Panc1 (cell line): ENCODE results near the gene CMIP. TPM values are rescaled to one million over a fixed set of nuclear protein-coding genes. Genes with fewer than 3 reads are reported as not detected.

Source experiments
- ATAC-seq: fragments of 200-7000 bp; cut with Tn5 transposase; 2 replicates; pipeline ENCODE4 v1.9.1; 2020; ENCODE audit warnings: mild to moderate bottlenecking, moderate library complexity
- BruUV-seq: library from RNA; stranded (reverse); fragments of 400-500 nt; replicated peaks from 2 replicates; lab custom pipeline; 2021; lab: Mats Ljungman, UMichigan
- CTCF ChIA-PET: fragments of 300-600 bp; sonication (Branson Sonifier 250); formaldehyde crosslinking; loops from one replicate; lab custom pipeline; 2022; ENCODE audit warnings: antibody characterized with exemption; lab: Charles Lee
- POLR2A ChIA-PET: fragments of 300-600 bp; sonication (Branson Sonifier 250); formaldehyde crosslinking; loops from one replicate; lab custom pipeline; 2022; ENCODE audit warnings: antibody characterized with exemption; lab: Charles Lee
- DNase-seq: peaks from one replicate; pipeline ENCODE4 v3.0.0-alpha.2; 2010; ENCODE audit warnings: low read depth, low spot score
- H3K27ac ChIP-seq: 2 replicates; pipeline ENCODE4 v1.5.1; 2011; ENCODE audit warnings: mild to moderate bottlenecking, low read length, inconsistent platforms
- H3K27me3 ChIP-seq: fragments of 200-500 bp; sonication (Bioruptor generic); 2 replicates; pipeline ENCODE4 v1.6.0; 2014; ENCODE audit warnings: low read length, inconsistent platforms; ENCODE audit not compliant: control insufficient read depth, insufficient read depth
- H3K36me3 ChIP-seq: fragments of 200-500 bp; sonication (Bioruptor generic); 2 replicates; pipeline ENCODE4 v1.5.1; 2014; ENCODE audit warnings: inconsistent platforms, mild to moderate bottlenecking, low read length, moderate library complexity; ENCODE audit not compliant: control insufficient read depth, insufficient read depth
- H3K4me1 ChIP-seq: 2 replicates; pipeline ENCODE4 v1.5.1; 2011; ENCODE audit warnings: inconsistent platforms, mild to moderate bottlenecking, low read length, moderate library complexity; ENCODE audit not compliant: control insufficient read depth, insufficient read depth
- H3K4me3 ChIP-seq, 2 experiments: 2 replicates each; pipeline ENCODE4 v1.5.1; 2011 to 2012; ENCODE audit warnings: low read depth in 2 of 2, low read length in 2 of 2, mild to moderate bottlenecking in 2 of 2, inconsistent platforms in 1 of 2, moderate library complexity in 1 of 2
- H3K9me3 ChIP-seq: fragments of 200-500 bp; sonication (Bioruptor generic); 2 replicates; pipeline ENCODE4 v1.5.1; 2014; ENCODE audit warnings: low read depth, mild to moderate bottlenecking, inconsistent platforms, low read length, moderate library complexity; ENCODE audit not compliant: control insufficient read depth, insufficient read depth
- CTCF ChIP-seq: fragments of 450-650 bp; IDR thresholded peaks from 2 replicates; pipeline ENCODE4 v1.5.1; 2017; ENCODE audit warnings: mild to moderate bottlenecking
- POLR2AphosphoS5 ChIP-seq: IDR thresholded peaks from 2 replicates; pipeline ENCODE4 v1.6.1; 2012; ENCODE audit warnings: mild to moderate bottlenecking, low read depth, low read length, moderate library complexity
- REST ChIP-seq, 2 experiments: IDR thresholded peaks; 2 replicates each; pipeline ENCODE4 v1.6.1; 2011 to 2012; ENCODE audit warnings: low read depth in 2 of 2, control low read depth in 1 of 2, low read length in 1 of 2, mild to moderate bottlenecking in 1 of 2, moderate library complexity in 1 of 2; ENCODE audit not compliant: insufficient read depth in 1 of 2
- SIN3A ChIP-seq: IDR thresholded peaks from 2 replicates; pipeline ENCODE4 v1.6.1; 2012; ENCODE audit warnings: low read depth, mild to moderate bottlenecking, low read length, moderate library complexity, borderline replicate concordance; ENCODE audit not compliant: insufficient read depth
- TCF7L2 ChIP-seq: IDR thresholded peaks from 2 replicates; pipeline ENCODE4 v1.6.1; 2011; ENCODE audit warnings: mild to moderate bottlenecking, low read depth, low read length, inconsistent platforms
- in situ Hi-C: cut with HindIII; loops from 2 replicates; pipeline ENCODE4 v1.10.0; 2016; ENCODE audit warnings: low sequenced_read_pairs, low pct_unique_long_range_greater_than_20kb
- intact Hi-C: fragments of 100-400 bp; cut with micrococcal nuclease; formaldehyde crosslinking; loops from one replicate; pipeline ENCODE4 v1.10.0; 2022; ENCODE audit not compliant: unreplicated experiment
- total RNA-seq: library from RNA; stranded (reverse); gene quantifications from one replicate; pipeline ENCODE4 v1.2.1, GENCODE V29; 2021; ENCODE audit not compliant: unreplicated experiment

CMIP gene
- total RNA-seq, 1 experiment from 2014 or later, result 49.7 TPM

- BruUV-seq, result no TSS peak
- H3K4me3 ChIP-seq, result no peak overlapping the region
- H3K27me3 ChIP-seq, result no peaks in the 10 kb centered on the region
- TF ChIP-seq CTCF (no peak), REST (IDR thresholded peaks at IDR 0.05; ENCODE audit: insufficient read depth in 1 of 2, low read depth in 2 of 2, low read length in 1 of 2) (no peak), SIN3A (no peak), POLR2AphosphoS5 (no peak), TCF7L2 (no peak)
- H3K36me3 ChIP-seq, result no peaks in the 10 kb centered on the region
- intact Hi-C loops, result no loop called here
- no peak overlapping the region for H3K27ac ChIP-seq
- CTCF ChIA-PET, result no interaction called here
- in situ Hi-C loops, result no loop called here
- POLR2A ChIA-PET, result no interaction called here
- no peaks in the 10 kb centered on the region for H3K9me3 ChIP-seq
- DNase-seq, result no peak
- H3K4me1 ChIP-seq, result peaks cover under 1% of the 10 kb centered on the region
- no peak for ATAC-seq
Observed at GRCh38 chr16:81698310-81698641, 253.7 kb downstream of the CMIP start.

- Histone ChIP-seq H3K4me3 (no peak overlapping the region), H3K27me3 (no peaks in the 10 kb centered on the region), H3K27ac (no peak overlapping the region), H3K4me1 (peaks cover 4% of the 10 kb centered on the region), H3K36me3 (no peaks in the 10 kb centered on the region), H3K9me3 (no peaks in the 10 kb centered on the region)
- DNase-seq (no peak), ATAC-seq (no peak)
- BruUV-seq, result no TSS peak
- TF ChIP-seq POLR2AphosphoS5, result no peak
- no peak for TF ChIP-seq CTCF
- no peak for TF ChIP-seq SIN3A
- TF ChIP-seq REST (IDR thresholded peaks at IDR 0.05; ENCODE audit: insufficient read depth in 1 of 2, low read depth in 2 of 2, low read length in 1 of 2), result no peak
- no peak for TF ChIP-seq TCF7L2
- CTCF ChIA-PET, result no interaction called here
- intact Hi-C loops, result no loop called here
- POLR2A ChIA-PET, result no interaction called here
- in situ Hi-C loops, result no loop called here
Observed at GRCh38 chr16:81699596-81699995, 255.0 kb downstream of the CMIP start.
